Measurements from ENCODE around the gene GPSM3.
"Not testable (repeated sequence)": the region's sequence is repeated elsewhere in the genome, so short reads cannot be mapped to it uniquely, and the experiment has no call there.

The GPSM3 gene

GRCh38 chr6:32200711-32201475, 8.4 kb upstream of the GPSM3 start:
- no peaks in the 10 kb centered on the region for H3K27me3 ChIP-seq (ENCODE audit: control insufficient read depth, insufficient read depth, low read length)
- peaks cover 4% of the 10 kb centered on the region for H3K4me1 ChIP-seq (ENCODE audit: control insufficient read depth, low read depth, low read length)
- no peak overlapping the region for H3K9ac ChIP-seq (ENCODE audit: low read length)
- H3K4me3 ChIP-seq (ENCODE audit: low read length), result no peak overlapping the region
- H3K9me3 ChIP-seq (ENCODE audit: control insufficient read depth, low read depth, low read length), result no peaks in the 10 kb centered on the region
- H3K27ac ChIP-seq (ENCODE audit: low read length), result no peak overlapping the region
- H3K36me3 ChIP-seq (ENCODE audit: control insufficient read depth, low read depth, low read length), result no peaks in the 10 kb centered on the region

- Histone ChIP-seq H3K9me3 (ENCODE audit: control insufficient read depth, low read depth, low read length) (no peaks in the 10 kb centered on the region), H3K9ac (ENCODE audit: low read length) (no peak overlapping the region), H3K27me3 (ENCODE audit: control insufficient read depth, insufficient read depth, low read length) (no peaks in the 10 kb centered on the region), H3K4me1 (ENCODE audit: control insufficient read depth, low read depth, low read length) (peaks cover 16% of the 10 kb centered on the region), H3K36me3 (ENCODE audit: control insufficient read depth, low read depth, low read length) (no peaks in the 10 kb centered on the region), H3K4me3 (ENCODE audit: low read length) (no peak overlapping the region), H3K27ac (ENCODE audit: low read length) (no peak overlapping the region)
Observed at GRCh38 chr6:32198866-32199265, 6.4 kb upstream of the GPSM3 start.

DNA sequence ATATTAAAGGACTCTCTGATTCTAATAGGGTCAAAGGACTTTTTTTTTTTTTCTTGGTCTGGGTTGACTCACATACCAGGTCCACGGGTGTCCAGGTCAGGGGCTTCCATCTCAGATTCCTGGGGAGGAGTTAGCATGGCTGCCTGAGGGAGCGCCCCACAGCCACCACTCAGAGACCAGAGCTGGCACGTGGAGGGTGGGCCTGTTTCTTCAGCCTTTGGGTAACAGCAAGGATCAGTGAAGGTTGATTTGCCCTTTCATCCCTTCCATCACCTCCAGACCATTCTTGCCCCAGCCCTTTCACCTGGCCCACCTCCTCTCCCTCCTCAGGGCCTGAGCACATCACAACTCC, 5.9 kb upstream of the GPSM3 start:
- Histone ChIP-seq H3K4me3 (ENCODE audit: low read length) (no peak overlapping the region), H3K27ac (ENCODE audit: low read length) (no peak overlapping the region), H3K36me3 (ENCODE audit: control insufficient read depth, low read depth, low read length) (no peaks in the 10 kb centered on the region), H3K27me3 (ENCODE audit: control insufficient read depth, insufficient read depth, low read length) (no peaks in the 10 kb centered on the region), H3K9ac (ENCODE audit: low read length) (no peak overlapping the region), H3K9me3 (ENCODE audit: control insufficient read depth, low read depth, low read length) (no peaks in the 10 kb centered on the region), H3K4me1 (ENCODE audit: control insufficient read depth, low read depth, low read length) (peaks cover 16% of the 10 kb centered on the region)

DNA sequence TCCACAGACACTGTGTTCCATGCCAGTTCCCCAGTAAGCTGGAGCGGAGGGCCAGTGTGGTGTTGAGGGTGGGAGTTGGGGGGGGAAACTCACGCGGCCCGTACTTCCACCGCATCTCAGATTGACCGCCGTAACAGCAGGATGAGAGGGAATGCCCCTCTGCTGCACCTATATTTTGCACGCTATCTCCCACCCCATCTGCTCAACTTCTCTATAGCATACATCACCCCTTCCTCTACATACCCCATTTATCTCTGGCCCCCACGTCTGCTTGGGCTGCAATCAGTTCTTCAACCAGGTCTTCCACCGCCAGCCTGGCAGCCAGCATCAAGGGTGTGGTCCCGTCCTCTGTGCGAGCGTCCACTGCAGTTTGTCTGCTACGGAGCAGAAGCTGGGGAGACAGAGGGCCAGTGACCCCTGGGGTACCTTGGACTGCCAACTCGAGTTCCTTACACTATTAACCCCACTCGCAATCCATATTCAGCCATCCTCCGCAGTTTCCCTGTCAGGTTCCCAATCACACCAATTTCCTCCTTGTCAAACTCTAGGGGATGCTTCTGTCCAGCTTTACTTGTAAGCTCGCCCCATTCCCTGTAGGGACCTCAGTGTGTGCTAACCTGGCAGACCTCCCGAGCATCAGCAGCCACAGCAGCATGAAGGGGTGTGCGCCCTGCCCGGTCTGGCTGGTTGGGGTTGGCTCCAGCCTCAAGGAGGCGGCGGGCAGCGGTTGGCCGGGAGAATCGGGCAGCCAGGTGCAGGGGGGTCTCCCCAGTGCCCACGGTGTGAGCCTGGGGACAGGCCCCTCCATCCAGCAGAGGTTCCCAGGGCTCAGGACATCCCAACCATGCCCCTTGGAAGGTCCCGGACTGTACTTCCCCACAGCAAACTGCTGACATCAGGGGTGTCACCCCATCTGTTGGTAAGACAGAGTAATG, 4.5 kb upstream of the GPSM3 start:
- peak overlapping the region; percentile 77 for H3K4me3 ChIP-seq (ENCODE audit: low read length)
- H3K27ac ChIP-seq (ENCODE audit: low read length), result peak overlapping the region; percentile 94
- no peaks in the 10 kb centered on the region for H3K27me3 ChIP-seq (ENCODE audit: control insufficient read depth, insufficient read depth, low read length)
- H3K36me3 ChIP-seq (ENCODE audit: control insufficient read depth, low read depth, low read length), result no peaks in the 10 kb centered on the region
- no peaks in the 10 kb centered on the region for H3K9me3 ChIP-seq (ENCODE audit: control insufficient read depth, low read depth, low read length)
- H3K4me1 ChIP-seq (ENCODE audit: control insufficient read depth, low read depth, low read length), result peaks cover 25% of the 10 kb centered on the region
- peak overlapping the region; percentile 96 for H3K9ac ChIP-seq (ENCODE audit: low read length)

- peak overlapping the region; percentile 94 for H3K27ac ChIP-seq (ENCODE audit: low read length)
- H3K36me3 ChIP-seq (ENCODE audit: control insufficient read depth, low read depth, low read length), result no peaks in the 10 kb centered on the region
- peak overlapping the region; percentile 96 for H3K9ac ChIP-seq (ENCODE audit: low read length)
- no peaks in the 10 kb centered on the region for H3K9me3 ChIP-seq (ENCODE audit: control insufficient read depth, low read depth, low read length)
- H3K4me1 ChIP-seq (ENCODE audit: control insufficient read depth, low read depth, low read length), result peaks cover 28% of the 10 kb centered on the region
- H3K27me3 ChIP-seq (ENCODE audit: control insufficient read depth, insufficient read depth, low read length), result no peaks in the 10 kb centered on the region
- H3K4me3 ChIP-seq (ENCODE audit: low read length), result peak overlapping the region; percentile 77
Observed at GRCh38 chr6:32195902-32196681, 3.6 kb upstream of the GPSM3 start.

DNA sequence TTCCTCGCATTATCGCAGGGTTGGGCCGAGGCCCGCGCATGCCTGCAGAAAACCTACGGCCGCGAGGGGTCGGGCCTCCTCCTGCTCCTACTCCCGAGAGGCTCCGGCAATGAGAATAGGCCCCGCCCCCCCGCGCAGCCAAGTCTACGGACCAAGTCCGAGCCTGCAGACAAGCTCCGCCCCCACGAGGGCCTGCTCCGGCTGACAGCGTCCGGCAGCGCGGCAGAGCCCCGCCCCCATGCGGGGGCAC, 3.1 kb upstream of the GPSM3 start:
- Histone ChIP-seq H3K9me3 (ENCODE audit: control insufficient read depth, low read depth, low read length) (no peaks in the 10 kb centered on the region), H3K9ac (ENCODE audit: low read length) (peak overlapping the region; percentile 96), H3K4me1 (ENCODE audit: control insufficient read depth, low read depth, low read length) (peaks cover 32% of the 10 kb centered on the region), H3K27me3 (ENCODE audit: control insufficient read depth, insufficient read depth, low read length) (no peaks in the 10 kb centered on the region), H3K4me3 (ENCODE audit: low read length) (no peak overlapping the region), H3K36me3 (ENCODE audit: control insufficient read depth, low read depth, low read length) (no peaks in the 10 kb centered on the region), H3K27ac (ENCODE audit: low read length) (no peak overlapping the region)

DNA sequence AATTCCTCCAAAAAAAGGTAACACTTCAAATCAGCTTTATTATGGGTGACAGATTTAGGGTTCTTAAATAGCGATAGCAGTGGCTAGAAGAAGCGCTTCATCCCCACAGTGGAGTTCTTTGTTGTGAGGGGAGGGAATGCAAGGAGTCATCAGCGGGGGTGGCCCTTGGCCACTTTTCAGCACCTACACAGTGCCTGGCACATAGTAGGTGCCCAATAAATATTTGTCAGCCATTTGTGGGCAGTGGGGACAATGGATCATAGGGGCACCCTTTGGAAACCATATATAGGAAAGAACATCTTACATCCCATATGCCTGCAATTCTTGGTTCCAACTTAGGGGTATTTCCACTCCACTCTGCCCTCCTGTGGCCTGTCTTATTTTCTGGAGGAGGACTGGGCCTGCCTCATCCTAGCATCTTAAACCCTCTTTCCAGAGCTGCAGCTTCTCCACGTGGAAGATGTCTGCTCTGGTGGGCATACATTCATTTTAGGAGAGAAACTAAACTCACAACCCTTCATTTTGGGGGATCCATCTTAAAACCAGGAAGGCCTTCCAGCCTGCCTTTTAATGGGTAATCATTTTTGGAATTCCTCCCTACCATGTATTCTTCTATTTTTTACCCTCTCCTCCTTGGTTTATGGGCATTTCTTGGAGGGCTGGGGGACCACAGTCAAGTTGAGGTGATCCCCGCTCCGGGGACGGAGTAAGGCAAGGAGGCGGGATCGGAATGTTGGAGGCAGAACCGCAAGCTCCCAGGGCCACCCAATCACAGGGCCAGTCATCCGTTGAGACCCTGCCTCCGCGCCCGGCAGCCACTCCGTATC, 2.6 kb upstream of the GPSM3 start:
- H3K9ac ChIP-seq (ENCODE audit: low read length), result peak overlapping the region; percentile 73
- peak overlapping the region; percentile 92 for H3K27ac ChIP-seq (ENCODE audit: low read length)
- no peaks in the 10 kb centered on the region for H3K9me3 ChIP-seq (ENCODE audit: control insufficient read depth, low read depth, low read length)
- H3K27me3 ChIP-seq (ENCODE audit: control insufficient read depth, insufficient read depth, low read length), result no peaks in the 10 kb centered on the region
- peaks cover 32% of the 10 kb centered on the region for H3K4me1 ChIP-seq (ENCODE audit: control insufficient read depth, low read depth, low read length)
- H3K4me3 ChIP-seq (ENCODE audit: low read length), result peak overlapping the region; percentile 68
- H3K36me3 ChIP-seq (ENCODE audit: control insufficient read depth, low read depth, low read length), result no peaks in the 10 kb centered on the region

DNA sequence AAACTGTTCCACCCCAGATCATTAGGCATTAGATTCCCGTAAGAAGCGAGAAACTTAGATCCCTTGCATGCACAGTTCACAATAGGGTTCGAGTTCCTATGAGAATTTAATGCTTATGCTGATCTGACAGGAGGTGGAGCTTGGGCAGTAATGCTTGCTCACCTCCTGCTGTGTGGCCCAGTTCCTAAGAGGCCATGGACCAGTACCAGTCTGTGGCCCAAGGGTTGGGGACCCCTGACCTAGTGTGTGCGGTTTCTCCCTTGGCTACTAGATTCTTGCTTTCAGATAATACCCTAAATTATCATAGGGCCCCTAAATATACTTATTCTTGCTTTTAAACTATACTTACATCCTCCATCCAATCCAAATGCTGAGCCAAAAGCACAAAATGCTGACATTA, 1.9 kb upstream of the GPSM3 start:
- H3K9me3 ChIP-seq (ENCODE audit: control insufficient read depth, low read depth, low read length), result no peaks in the 10 kb centered on the region
- no peak overlapping the region for H3K9ac ChIP-seq (ENCODE audit: low read length)
- no peaks in the 10 kb centered on the region for H3K27me3 ChIP-seq (ENCODE audit: control insufficient read depth, insufficient read depth, low read length)
- H3K4me1 ChIP-seq (ENCODE audit: control insufficient read depth, low read depth, low read length), result peaks cover 32% of the 10 kb centered on the region
- no peak overlapping the region for H3K27ac ChIP-seq (ENCODE audit: low read length)
- H3K36me3 ChIP-seq (ENCODE audit: control insufficient read depth, low read depth, low read length), result no peaks in the 10 kb centered on the region
- H3K4me3 ChIP-seq (ENCODE audit: low read length), result no peak overlapping the region

DNA sequence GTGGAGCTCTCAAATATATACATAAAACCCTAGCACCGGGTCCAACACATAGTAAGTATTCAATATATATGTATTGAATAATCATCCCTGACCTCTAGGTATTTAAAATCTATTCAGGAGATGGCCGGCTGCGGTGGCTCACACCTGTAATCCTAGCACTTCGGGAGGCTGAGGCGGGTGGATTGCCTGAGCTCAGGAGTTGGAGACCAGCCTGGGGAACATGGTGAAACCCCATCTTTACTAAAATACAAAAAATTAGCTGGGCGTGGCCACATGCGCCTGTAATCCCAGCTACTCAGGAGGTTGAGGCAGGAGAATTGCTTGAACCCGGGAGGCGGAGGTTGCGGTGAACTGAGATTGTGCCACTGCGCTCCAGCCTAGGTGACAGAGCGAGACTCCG, 653 bp upstream of the GPSM3 start:
- H3K9ac ChIP-seq (ENCODE audit: low read length); H3K9me3 ChIP-seq (ENCODE audit: control insufficient read depth, low read depth, low read length); H3K27me3 ChIP-seq (ENCODE audit: control insufficient read depth, insufficient read depth, low read length); H3K4me3 ChIP-seq (ENCODE audit: low read length); H3K36me3 ChIP-seq (ENCODE audit: control insufficient read depth, low read depth, low read length); H3K27ac ChIP-seq (ENCODE audit: low read length): not testable (repeated sequence)
- peaks cover 38% of the 10 kb centered on the region for H3K4me1 ChIP-seq (ENCODE audit: control insufficient read depth, low read depth, low read length)

DNA sequence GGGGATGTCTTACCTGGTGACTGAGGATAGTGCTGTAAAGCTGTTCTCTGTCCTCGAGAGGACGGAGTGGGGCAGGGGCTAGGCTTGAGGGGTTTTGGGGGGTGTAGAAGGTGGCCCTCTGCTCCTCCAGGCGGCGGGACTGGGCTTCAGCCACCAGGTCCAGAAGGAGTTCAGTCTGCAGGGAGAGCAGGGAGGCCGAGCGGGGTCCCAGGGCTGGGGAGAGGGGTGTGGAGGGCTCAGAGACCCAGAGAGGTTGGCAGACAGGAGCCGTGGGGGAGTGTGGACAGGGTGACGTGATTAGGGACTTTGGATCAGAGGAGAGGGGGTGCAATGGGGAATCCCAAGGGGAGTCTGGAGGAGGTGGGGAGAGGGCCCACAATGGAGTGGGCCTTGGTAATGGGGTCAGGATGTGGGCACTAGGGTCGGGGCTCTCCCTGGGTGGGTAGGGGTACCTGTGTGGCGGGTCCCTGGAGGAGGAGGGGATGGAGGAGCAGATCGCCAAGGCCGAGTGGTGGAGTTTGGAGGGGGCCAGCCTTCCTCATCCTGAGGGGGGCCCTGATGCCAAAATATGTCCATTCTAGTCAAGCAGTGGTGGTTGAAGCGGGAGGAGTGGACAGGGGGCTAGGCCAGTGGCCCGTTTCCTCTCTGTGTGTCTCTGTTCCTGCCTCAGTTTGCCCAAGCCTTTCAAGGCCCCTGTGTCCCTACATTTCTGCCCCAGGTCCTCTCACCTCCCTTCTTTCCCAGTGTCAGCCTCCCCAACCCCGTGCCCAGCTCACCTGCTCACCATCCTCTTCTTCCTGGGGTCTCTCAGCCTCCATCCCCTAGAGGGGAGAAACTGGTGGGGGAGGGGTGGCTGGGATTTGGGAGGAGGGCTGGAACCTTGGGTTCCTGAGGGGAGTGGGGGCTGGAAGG, 491 bp downstream of the GPSM3 start:
- Histone ChIP-seq H3K27me3 (ENCODE audit: control insufficient read depth, insufficient read depth, low read length) (no peaks in the 10 kb centered on the region), H3K4me3 (ENCODE audit: low read length) (no peak overlapping the region), H3K36me3 (ENCODE audit: control insufficient read depth, low read depth, low read length) (peaks cover 10% of the 10 kb centered on the region), H3K9ac (ENCODE audit: low read length) (no peak overlapping the region), H3K4me1 (ENCODE audit: control insufficient read depth, low read depth, low read length) (peaks cover 36% of the 10 kb centered on the region), H3K9me3 (ENCODE audit: control insufficient read depth, low read depth, low read length) (no peaks in the 10 kb centered on the region), H3K27ac (ENCODE audit: low read length) (no peak overlapping the region)
